HG03442 (cell line): ENCODE data around the gene KRTAP2-3.
"Not testable (repeated sequence)": the region's sequence is repeated elsewhere in the genome, so short reads cannot be mapped to it uniquely, and the experiment has no call there.

Experiments used
- ATAC-seq: cut with Tn5 transposase; IDR thresholded peaks from one replicate; pipeline ENCODE4 v1.9.1; 2021; ENCODE audit warnings: mild to moderate bottlenecking, moderate library complexity; ENCODE audit not compliant: unreplicated experiment

Gene KRTAP2-3

DNA sequence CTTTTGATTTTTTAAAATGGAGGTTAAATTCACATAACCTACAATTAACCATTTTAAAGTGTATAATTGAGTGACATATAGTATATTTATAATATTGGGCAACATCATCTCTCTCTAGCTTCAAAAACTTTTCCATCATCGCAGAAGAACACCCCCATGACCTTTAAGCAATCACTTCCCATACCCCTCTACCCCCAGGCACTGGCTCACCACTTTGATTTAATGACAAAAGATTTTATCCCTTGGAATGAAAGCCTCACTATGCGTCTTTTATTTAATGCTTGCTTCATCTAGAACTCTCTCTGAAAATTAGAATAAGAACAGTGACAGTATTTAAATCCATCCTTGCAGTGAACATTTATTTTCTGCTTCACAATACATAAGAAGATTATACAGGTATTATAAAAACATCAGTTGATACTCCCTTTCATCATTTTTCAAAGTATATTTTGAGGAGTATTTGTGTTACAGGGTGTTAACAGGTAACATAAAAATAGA is 22.0 kb downstream of the KRTAP2-3 start:
- ATAC-seq: no peak

DNA sequence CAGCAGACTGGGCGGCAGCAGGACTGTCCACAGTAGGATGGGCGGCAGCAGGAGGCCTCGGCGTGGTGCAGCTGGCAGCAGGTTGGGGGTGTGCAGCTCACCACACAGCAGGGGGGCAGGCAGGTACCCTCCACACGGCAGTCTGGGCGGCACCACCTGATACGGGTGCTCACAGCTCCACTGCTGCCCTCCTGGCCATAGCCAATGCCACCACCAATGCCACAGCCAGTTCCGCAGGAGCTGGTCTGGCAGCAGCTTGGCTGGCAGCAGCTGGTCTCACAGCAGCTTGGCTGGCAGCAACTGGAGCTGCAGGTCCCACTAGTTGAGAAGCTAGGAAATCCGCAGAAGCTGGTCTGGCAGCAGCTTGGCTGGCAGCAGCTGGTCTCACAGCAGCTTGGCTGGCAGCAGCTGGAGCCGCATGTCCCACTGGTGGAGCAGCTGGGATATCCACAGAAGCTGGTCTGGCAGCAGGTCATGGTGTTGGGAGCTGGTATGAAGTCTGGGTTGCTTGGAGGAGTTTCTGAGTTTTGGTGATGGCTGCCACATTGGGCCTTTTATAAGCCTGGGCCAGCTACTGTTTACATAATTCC is 25.5 kb downstream of the KRTAP2-3 start, which contains the start of gene KRTAP1-3:
TSS of gene KRTAP1-3 (minus strand) at position 529 of the 590 bp plus-strand sequence. CDS start at position 476, 53 bp downstream.
- ATAC-seq: not testable (repeated sequence)

DNA sequence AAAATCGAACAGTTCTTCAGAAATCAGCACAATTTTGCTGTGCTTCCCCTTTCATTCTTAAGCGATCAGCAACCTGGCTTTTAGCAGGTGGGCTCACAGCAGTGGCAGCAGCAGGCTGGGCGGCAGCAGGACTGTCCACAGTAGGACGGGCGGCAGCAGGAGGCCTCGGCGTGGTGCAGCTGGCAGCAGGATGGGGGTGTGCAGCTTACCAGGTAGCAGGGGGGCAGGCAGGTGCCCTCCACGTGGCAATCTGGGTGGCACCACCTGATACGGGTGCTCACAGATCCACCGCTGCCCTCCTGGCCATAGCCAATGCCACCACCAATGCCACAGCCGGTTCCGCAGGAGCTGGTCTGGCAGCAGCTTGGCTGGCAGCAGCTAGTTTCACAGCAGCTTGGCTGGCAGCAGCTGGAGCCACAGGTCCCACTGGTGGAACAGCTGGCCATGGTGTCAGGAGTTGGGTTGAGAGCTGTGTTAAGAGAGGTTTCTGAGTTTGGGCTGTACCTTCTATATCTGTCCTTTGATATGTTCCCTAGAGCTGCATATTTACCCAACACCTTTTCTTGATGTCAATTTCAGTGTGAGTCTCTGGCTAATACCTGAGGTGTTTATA is 30.2 kb downstream of the KRTAP2-3 start, which contains the start of gene KRTAP1-4:
TSS of gene KRTAP1-4 (minus strand) at position 563 of the 613 bp plus-strand sequence. CDS start at position 446, 117 bp downstream.
- ATAC-seq: no peak

DNA sequence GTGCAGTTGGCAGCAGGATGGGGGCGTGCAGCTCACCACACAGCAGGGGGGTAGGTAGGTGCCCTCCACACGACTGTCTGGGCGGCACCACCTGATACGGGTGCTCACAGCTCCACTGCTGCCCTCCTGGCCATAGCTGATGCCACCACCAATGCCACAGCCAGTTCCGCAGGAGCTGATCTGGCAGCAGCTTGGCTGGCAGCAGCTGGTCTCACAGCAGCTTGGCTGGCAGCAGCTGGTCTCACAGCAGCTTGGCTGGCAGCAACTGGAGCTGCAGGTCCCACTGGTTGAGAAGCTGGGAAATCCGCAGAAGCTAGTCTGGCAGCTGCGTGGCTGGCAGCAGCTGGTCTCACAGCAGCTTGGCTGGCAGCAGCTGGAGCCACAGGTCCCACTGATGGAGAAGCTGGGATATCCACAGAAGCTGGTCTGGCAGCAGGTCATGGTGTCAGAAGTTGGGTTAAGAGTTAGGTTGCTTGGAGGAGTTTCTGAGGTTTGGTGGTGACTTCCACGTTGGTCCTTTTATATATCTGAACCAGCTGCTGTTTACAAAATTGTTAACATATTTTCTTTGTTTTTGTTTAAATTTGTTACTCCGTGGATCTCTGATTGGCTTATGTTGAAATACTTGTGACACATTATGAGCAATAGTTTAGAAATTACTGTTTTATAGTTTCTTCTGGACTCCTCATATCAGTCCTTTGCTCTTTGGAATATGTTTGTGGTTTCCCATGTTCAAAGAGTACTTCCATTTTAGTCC is 33.0 kb downstream of the KRTAP2-3 start, which contains the start of gene KRTAP1-5:
TSS of gene KRTAP1-5 (minus strand) at position 494 of the 757 bp plus-strand sequence. CDS start at position 441, 53 bp downstream.
- no peak for ATAC-seq

DNA sequence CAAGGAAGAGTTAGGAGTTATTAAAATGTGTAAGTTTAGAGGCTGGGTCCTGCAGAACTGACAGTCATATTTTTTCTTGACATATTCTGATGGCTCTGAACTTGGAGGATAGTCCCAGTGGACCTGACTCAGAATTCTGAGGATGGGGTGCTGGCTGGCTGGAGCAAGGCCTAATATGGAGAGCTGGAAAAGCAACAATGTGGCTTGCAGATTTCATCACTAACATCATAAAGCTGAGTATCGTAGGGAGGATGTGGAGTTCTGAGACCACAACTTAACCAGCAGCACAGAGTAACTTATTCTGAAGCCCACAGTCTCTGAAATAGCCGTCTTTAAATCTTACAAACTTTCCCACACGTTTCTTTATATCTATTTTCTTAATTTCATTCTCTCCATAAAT is 35.2 kb downstream of the KRTAP2-3 start:
- no peak for ATAC-seq

DNA sequence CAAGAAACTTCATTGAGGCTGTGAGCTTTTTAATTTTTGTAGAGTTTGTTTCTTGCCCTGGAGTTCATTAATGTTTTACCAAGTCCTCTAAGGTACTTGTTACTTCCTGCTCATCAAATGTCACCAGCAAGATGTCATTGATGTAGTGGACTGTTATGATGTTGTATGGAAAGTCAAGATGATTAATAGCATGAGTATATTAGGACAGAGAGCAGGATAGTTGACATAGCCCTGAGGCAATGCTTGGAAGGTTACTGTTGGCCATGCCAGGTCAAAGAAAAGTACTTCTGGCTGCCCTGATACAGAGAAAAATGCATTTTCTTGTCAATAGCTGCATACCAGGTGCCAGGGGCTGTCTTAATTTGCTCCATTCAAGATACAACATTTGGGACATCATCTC is 39.6 kb downstream of the KRTAP2-3 start:
- no peak for ATAC-seq

DNA sequence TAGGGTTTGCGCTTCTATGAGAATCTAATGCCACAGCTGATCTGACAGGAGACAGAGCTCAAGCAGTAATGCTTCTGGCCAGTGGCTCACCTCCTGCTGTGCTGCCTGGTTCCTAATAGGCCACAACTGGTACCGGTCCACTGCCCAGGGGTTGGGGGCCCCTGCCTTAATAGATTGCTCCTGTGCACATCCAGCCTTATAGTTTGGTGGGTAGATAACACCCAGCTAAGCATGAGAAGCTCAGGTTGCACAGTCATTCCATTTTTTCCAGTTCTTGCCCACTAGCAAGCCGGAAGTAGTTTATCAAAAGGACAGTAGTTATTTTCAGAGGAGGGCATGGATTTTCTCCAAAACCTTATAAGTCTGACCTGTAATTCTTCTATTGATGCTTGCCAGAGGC is 40.5 kb downstream of the KRTAP2-3 start:
- no peak for ATAC-seq

DNA sequence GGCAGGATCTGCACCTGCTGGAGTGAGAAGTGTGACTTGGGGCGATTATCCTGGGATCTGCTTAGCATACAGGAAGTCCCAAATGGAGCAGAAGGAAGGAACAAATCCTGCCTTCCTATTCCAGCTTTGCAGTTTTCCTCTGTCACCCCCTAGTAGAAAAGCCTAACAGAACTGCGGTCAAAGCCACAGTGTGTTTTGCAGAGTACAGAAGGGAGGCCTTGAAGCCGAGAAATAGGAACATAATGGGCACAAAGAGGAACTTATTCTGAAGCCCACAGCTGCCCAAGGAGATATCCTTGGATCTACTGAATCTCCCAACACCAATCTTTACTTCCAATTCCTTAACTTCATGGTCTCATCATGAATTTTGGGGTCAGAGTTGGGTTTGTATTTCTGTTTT is 41.4 kb downstream of the KRTAP2-3 start:
- ATAC-seq: no peak

DNA sequence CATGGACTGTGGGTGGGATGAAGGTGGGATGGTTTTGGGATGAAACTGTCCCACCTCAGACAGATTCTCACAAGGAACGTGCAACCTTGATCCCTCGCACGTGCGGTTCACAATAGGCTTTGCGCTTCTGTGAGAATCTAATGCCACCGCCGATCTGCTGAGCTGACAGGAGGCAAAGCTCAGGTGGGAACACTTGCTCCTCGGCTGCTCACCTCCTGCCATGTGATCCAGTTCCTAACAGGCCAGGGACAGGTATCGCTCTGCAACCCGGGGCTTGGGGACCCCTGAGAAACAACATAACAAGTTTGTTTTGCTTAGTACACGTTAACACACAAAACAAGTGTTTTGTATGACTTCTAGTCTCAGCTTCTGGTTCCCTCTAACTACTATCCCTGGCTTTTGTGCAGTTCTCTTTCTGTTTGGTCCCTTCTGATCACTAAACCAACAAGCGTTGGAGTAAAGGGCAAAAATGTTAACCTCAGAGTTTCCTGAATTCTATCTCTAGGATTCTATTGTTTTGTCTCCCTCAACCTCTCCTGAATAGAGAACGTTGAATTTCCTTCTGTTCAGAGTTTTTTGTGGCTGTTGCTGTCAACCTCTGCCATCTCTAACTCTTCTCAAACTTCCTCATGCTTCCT is 43.2 kb downstream of the KRTAP2-3 start:
- no peak for ATAC-seq

DNA sequence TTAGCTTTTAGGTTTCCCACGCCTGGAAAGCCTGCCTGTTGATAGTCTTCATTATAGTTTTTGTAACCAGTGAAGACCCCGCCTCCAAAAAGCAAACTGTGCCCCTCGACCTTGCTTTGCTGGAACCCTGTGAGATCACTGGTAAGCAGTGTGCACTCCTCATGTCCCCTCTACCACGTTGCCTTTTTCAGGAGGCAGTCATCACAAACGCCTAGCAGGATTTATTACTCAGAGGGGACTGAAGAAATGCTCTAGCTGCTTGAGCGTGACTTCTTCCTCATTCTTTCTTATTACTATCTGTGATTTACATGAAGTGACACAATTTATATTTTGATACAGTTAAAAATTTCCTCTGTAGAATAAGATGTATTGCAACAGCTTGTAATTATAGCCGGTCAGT is 44.5 kb downstream of the KRTAP2-3 start:
- no peak for ATAC-seq

DNA sequence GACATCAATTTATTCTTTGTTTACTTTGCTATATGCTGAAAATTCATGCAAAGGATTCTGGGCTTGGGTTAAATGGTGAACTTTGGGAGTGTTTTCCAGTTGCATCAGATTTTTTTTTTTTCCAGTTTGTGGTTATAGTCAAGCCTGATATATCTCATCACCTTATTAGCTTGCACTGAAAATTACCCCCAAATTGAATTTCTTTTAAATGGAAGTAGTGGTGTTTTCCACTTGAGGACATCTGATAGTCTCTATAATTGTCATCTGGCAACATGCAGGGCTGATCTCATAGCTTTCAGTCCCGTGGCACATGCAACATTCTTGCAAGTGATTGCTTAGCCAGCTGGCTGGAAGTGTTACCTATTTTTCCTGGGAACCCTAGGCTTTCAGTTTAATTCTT is 46.3 kb downstream of the KRTAP2-3 start:
- ATAC-seq: no peak

DNA sequence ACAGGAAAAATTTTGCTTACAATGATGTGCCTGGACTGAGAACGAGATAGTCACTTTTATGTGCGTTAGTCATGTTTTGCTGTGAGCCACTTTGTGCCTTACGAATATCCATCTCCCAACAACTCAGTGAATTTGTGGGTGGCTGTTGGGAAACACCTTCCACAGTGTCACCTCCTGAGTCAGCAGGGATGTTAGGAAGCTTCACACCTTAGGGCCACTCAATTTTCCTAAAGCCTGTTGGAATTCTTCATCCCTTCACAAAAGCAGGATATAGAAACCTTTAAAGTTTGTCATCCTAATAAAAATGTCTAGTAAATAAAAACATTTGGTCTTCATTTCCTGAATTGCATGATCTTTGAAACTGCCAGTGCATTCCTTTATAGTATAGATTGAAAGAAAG is 46.7 kb downstream of the KRTAP2-3 start:
- no peak for ATAC-seq

DNA sequence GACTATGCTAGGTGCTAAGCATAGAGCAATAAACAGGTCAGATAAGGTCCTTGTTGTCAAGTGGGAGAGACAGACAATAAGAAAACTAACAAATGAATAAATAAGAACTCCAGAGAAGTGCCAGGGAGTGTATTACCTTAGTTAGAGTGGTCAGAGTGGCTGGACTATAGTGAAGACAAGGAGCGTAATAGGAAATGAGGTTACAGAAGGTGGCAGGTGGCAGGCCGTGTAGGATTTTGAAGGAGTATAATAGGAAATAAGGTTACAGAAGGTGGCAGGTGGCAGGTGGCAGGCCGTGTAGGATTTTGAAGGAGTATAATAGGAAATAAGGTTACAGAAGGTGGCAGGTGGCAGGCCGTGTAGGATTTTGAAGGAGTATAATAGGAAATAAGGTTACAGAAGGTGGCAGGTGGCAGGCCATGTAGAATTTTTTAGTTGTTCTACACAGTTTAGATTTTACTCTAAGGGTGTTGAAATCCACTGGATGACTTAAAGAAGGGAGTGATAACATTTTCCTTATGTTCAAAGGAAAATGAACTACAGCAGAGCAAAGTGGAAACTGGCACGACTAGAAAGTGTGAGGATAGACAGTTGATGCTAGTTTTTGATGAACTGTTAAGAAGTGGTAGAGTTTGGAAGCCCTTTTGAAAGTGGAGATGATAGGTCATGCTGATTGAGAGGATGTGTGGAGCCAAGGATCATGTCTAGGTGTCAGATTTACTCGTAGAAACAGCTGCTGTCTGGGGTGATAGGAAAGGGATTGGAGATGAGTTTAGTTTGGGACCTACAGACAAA is 47.4 kb downstream of the KRTAP2-3 start:
- no peak for ATAC-seq

DNA sequence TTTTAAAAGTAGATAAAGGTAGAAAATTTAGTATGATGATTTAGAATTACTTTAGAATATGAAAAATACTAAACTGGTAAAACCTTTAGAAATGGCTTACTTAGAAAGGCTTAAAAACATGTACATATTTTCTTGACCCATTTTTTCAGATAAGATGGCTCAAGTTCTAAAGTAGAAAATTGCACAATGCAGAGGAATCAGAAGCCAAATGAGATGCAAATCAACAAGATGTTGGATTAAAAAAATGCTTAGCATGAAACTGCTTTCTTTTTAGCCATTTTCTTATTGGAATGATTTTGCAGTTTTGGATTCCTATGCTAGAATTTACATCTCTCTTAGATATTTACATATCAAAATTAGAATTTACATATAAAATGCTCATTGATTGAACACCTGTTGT is 49.5 kb downstream of the KRTAP2-3 start:
- no peak for ATAC-seq

DNA sequence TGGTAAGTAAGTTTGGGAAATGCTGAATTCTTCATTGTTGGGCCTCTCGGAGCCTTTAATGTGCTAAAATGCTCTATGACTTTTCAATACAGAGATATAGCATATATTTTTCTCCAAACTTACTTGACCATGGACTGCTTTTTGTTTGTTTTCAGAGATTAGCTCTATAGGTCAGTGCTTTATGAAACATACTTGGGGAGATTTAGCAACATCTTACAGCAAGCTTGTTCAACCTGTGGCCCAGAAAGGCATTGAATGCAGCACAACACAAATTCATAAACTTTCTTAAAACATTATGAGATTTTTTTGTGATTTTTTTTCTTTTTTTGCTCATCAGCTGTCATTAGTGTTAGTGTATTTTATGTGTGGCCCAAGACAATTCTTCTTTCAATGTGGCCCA is 50.0 kb downstream of the KRTAP2-3 start:
- no peak for ATAC-seq

DNA sequence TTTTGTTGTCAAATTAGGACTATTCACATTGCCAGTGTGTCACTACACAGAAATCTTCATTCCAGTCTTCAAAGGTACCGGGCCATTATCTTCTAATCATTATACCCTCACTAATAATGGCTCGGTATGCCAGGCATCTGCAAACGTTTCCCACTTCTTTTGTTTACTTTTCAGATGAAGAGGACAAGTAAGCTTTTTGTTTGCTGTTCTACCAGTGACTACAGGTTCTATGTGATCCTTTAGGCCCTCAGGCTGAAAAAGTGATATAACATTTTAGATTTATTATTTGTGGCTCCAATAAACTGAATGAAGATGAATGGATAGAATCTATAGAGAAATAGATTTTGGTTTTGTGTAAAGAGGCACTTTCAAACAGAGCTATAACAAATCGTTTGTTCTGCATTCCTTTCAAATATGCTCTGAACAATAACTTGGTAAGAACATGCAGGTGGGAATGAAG is 50.6 kb downstream of the KRTAP2-3 start:
- no peak for ATAC-seq
